ENCODE measurements around the gene NDEL1.

The NDEL1 gene

DNA sequence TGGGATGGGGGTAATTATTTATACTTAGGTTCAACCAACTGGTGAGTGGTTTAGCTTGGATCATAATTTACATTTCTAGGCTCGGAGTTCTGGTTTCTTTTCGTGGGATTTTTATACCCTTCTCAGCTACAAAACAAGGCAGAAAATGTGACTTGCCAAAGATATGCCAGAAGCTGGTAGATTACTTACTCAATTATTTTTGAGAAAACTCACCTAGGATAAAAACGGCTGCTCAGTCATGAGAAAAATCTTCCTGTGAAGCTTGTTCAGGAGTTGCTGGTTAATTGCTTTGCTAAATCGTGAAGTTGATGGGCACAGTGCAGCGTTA, 1.1 kb downstream of the NDEL1 start:
- peak overlapping the region; percentile 100 for H3K27ac ChIP-seq (ENCODE audit: low read depth, low read length)
- H3K27me3 ChIP-seq (ENCODE audit: control insufficient read depth in 1 of 2, insufficient read depth in 2 of 2, low read length in 2 of 2) = no peaks in the 10 kb centered on the region
- peaks cover 5 to 18% of the 10 kb centered on the region in 2 donors for H3K4me1 ChIP-seq (ENCODE audit: control insufficient read depth in 1 of 2, insufficient read depth in 2 of 2, low read length in 2 of 2)
- peaks cover 3 to 4% of the 10 kb centered on the region in 2 donors for H3K36me3 ChIP-seq (ENCODE audit: control insufficient read depth in 1 of 2, insufficient read depth in 2 of 2, low read length in 2 of 2)
- H3K4me3 ChIP-seq (ENCODE audit: low read depth in 1 of 2, low read length in 2 of 2) = peak overlapping the region; percentile 84 to 94
- H3K9me3 ChIP-seq (ENCODE audit: control insufficient read depth in 1 of 2, low read length in 2 of 2) = no peaks in the 10 kb centered on the region
- peak overlapping the region; percentile 89 to 100 for H3K9ac ChIP-seq (ENCODE audit: low read depth in 1 of 2, low read length in 2 of 2)

DNA sequence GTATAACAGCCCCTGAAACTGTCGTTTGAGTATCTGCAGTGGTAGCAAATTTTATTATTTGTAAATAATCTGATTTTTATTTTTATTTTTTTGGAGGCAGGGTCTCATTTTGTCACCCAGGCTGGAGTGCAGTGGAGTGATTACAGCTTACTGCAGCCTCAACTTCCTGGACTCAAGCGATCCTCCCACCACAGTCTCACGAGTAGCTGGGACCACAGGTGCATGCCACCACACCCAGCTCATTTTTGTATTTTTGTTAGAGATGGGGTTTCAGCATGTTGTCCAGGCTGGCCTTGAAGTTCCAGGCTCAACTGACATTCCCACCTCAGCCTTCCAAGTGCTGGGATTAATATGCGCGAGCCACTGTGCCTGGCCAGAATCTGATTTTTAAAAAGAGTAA, 2.8 kb downstream of the NDEL1 start:
- peaks cover 5 to 20% of the 10 kb centered on the region in 2 donors for H3K4me1 ChIP-seq (ENCODE audit: control insufficient read depth in 1 of 2, insufficient read depth in 2 of 2, low read length in 2 of 2)
- no peaks in the 10 kb centered on the region for H3K27me3 ChIP-seq (ENCODE audit: control insufficient read depth in 1 of 2, insufficient read depth in 2 of 2, low read length in 2 of 2)
- no peak overlapping the region for H3K9ac ChIP-seq (ENCODE audit: low read depth in 1 of 2, low read length in 2 of 2)
- no peak overlapping the region for H3K4me3 ChIP-seq (ENCODE audit: low read depth in 1 of 2, low read length in 2 of 2)
- no peaks in the 10 kb centered on the region for H3K9me3 ChIP-seq (ENCODE audit: control insufficient read depth in 1 of 2, low read length in 2 of 2)
- H3K27ac ChIP-seq (ENCODE audit: low read depth, low read length) = no peak overlapping the region
- H3K36me3 ChIP-seq (ENCODE audit: control insufficient read depth in 1 of 2, insufficient read depth in 2 of 2, low read length in 2 of 2) = peaks cover 3 to 4% of the 10 kb centered on the region in 2 donors

DNA sequence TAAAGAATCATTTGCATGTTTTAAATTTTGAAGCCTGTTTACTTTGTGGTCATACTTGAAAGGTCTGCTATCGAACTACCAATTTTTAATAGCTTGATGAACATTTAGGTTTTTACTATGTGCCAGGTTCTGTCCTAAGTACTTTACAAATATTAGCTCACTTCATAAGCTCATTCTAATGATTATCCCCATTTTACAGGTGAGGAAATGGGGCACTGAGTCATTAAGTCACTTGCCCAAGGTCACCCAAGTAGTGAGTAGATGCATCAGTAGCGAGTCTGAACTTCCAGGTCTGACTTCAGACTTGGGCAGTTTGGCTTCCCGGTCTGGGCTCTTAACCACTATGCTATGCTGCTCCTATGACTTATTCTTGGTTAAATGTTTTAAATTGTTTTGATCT, 4.0 kb downstream of the NDEL1 start:
- Histone ChIP-seq H3K4me1 (ENCODE audit: control insufficient read depth in 1 of 2, insufficient read depth in 2 of 2, low read length in 2 of 2) (peaks cover 5 to 20% of the 10 kb centered on the region in 2 donors), H3K4me3 (ENCODE audit: low read depth in 1 of 2, low read length in 2 of 2) (no peak overlapping the region), H3K9ac (ENCODE audit: low read depth in 1 of 2, low read length in 2 of 2) (no peak overlapping the region), H3K36me3 (ENCODE audit: control insufficient read depth in 1 of 2, insufficient read depth in 2 of 2, low read length in 2 of 2) (peaks cover 13 to 14% of the 10 kb centered on the region in 2 donors), H3K27me3 (ENCODE audit: control insufficient read depth in 1 of 2, insufficient read depth in 2 of 2, low read length in 2 of 2) (no peaks in the 10 kb centered on the region), H3K9me3 (ENCODE audit: control insufficient read depth in 1 of 2, low read length in 2 of 2) (no peaks in the 10 kb centered on the region), H3K27ac (ENCODE audit: low read depth, low read length) (no peak overlapping the region)

DNA sequence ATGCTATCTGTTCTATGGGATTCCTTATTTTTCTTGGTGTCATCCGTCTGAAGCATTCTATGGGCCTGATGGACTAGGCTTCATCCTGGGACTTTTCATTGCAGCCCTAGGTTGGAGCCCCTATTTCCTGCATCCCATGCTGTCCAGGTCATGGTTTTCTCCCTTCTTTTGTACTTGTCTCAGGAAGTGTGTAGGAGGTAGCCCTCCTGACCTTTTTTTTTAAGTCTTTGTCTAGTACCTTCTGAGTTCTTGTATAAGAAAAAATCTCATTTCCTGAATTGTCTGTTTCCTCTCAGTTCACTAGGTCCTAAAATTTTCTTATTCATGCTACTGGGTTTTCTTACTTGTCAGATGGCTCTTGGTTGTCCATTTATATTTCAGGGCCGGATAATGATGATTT, 6.0 kb downstream of the NDEL1 start:
- Histone ChIP-seq H3K9me3 (ENCODE audit: control insufficient read depth in 1 of 2, low read length in 2 of 2) (no peaks in the 10 kb centered on the region), H3K4me1 (ENCODE audit: control insufficient read depth in 1 of 2, insufficient read depth in 2 of 2, low read length in 2 of 2) (peaks cover 5 to 20% of the 10 kb centered on the region in 2 donors), H3K4me3 (ENCODE audit: low read depth in 1 of 2, low read length in 2 of 2) (no peak overlapping the region), H3K27me3 (ENCODE audit: control insufficient read depth in 1 of 2, insufficient read depth in 2 of 2, low read length in 2 of 2) (no peaks in the 10 kb centered on the region), H3K27ac (ENCODE audit: low read depth, low read length) (no peak overlapping the region), H3K36me3 (ENCODE audit: control insufficient read depth in 1 of 2, insufficient read depth in 2 of 2, low read length in 2 of 2) (peaks cover 28 to 34% of the 10 kb centered on the region in 2 donors), H3K9ac (ENCODE audit: low read depth in 1 of 2, low read length in 2 of 2) (no peak overlapping the region)

DNA sequence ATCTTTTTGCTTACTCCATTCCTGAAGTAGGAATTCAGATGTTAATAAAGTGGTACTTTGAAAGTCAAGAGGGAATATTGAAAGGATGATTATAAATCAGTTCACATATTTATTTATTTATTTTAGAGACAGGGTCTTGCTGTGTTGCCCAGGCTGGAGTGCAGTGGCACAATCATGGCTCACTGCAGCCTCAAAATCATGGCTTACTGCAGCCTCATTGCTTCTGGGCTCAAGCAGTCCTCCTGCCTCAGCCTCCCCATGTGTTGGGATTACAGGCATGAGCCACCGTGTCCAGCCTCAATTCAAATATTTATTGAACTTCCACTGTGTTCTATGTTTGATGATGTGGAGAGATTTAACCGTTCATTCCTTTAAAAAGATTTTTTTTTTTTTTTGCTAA, 6.6 kb downstream of the NDEL1 start:
- H3K4me1 ChIP-seq (ENCODE audit: control insufficient read depth in 1 of 2, insufficient read depth in 2 of 2, low read length in 2 of 2) = peaks cover 5 to 19% of the 10 kb centered on the region in 2 donors
- H3K4me3 ChIP-seq (ENCODE audit: low read depth in 1 of 2, low read length in 2 of 2) = no peak overlapping the region
- peaks cover 30 to 40% of the 10 kb centered on the region in 2 donors for H3K36me3 ChIP-seq (ENCODE audit: control insufficient read depth in 1 of 2, insufficient read depth in 2 of 2, low read length in 2 of 2)
- no peak overlapping the region for H3K27ac ChIP-seq (ENCODE audit: low read depth, low read length)
- no peaks in the 10 kb centered on the region for H3K27me3 ChIP-seq (ENCODE audit: control insufficient read depth in 1 of 2, insufficient read depth in 2 of 2, low read length in 2 of 2)
- no peaks in the 10 kb centered on the region for H3K9me3 ChIP-seq (ENCODE audit: control insufficient read depth in 1 of 2, low read length in 2 of 2)
- H3K9ac ChIP-seq (ENCODE audit: low read depth in 1 of 2, low read length in 2 of 2) = no peak overlapping the region

- no peaks in the 10 kb centered on the region for H3K9me3 ChIP-seq (ENCODE audit: control insufficient read depth in 1 of 2, low read length in 2 of 2)
- no peak overlapping the region for H3K27ac ChIP-seq (ENCODE audit: low read depth, low read length)
- no peaks in the 10 kb centered on the region for H3K27me3 ChIP-seq (ENCODE audit: control insufficient read depth in 1 of 2, insufficient read depth in 2 of 2, low read length in 2 of 2)
- H3K4me1 ChIP-seq (ENCODE audit: control insufficient read depth in 1 of 2, insufficient read depth in 2 of 2, low read length in 2 of 2) = peaks cover 0 to 14% of the 10 kb centered on the region in 2 donors
- peaks cover 30 to 47% of the 10 kb centered on the region in 2 donors for H3K36me3 ChIP-seq (ENCODE audit: control insufficient read depth in 1 of 2, insufficient read depth in 2 of 2, low read length in 2 of 2)
- H3K4me3 ChIP-seq (ENCODE audit: low read depth in 1 of 2, low read length in 2 of 2) = no peak overlapping the region
- no peak overlapping the region for H3K9ac ChIP-seq (ENCODE audit: low read depth in 1 of 2, low read length in 2 of 2)
These were observed 8.1 kb downstream of the NDEL1 start for GRCh38 chr17:8443756-8444155.

- Histone ChIP-seq H3K4me1 (ENCODE audit: control insufficient read depth in 1 of 2, insufficient read depth in 2 of 2, low read length in 2 of 2) (peaks cover 0 to 14% of the 10 kb centered on the region in 2 donors), H3K27me3 (ENCODE audit: control insufficient read depth in 1 of 2, insufficient read depth in 2 of 2, low read length in 2 of 2) (no peaks in the 10 kb centered on the region), H3K9ac (ENCODE audit: low read depth in 1 of 2, low read length in 2 of 2) (no peak overlapping the region), H3K36me3 (ENCODE audit: control insufficient read depth in 1 of 2, insufficient read depth in 2 of 2, low read length in 2 of 2) (peaks cover 30 to 54% of the 10 kb centered on the region in 2 donors), H3K4me3 (ENCODE audit: low read depth in 1 of 2, low read length in 2 of 2) (no peak overlapping the region), H3K27ac (ENCODE audit: low read depth, low read length) (no peak overlapping the region), H3K9me3 (ENCODE audit: control insufficient read depth in 1 of 2, low read length in 2 of 2) (no peaks in the 10 kb centered on the region)
These were observed 8.8 kb downstream of the NDEL1 start for GRCh38 chr17:8444494-8444893.

- peaks cover 0 to 14% of the 10 kb centered on the region in 2 donors for H3K4me1 ChIP-seq (ENCODE audit: control insufficient read depth in 1 of 2, insufficient read depth in 2 of 2, low read length in 2 of 2)
- H3K27ac ChIP-seq (ENCODE audit: low read depth, low read length) = no peak overlapping the region
- no peaks in the 10 kb centered on the region for H3K9me3 ChIP-seq (ENCODE audit: control insufficient read depth in 1 of 2, low read length in 2 of 2)
- no peak overlapping the region for H3K4me3 ChIP-seq (ENCODE audit: low read depth in 1 of 2, low read length in 2 of 2)
- H3K27me3 ChIP-seq (ENCODE audit: control insufficient read depth in 1 of 2, insufficient read depth in 2 of 2, low read length in 2 of 2) = no peaks in the 10 kb centered on the region
- H3K9ac ChIP-seq (ENCODE audit: low read depth in 1 of 2, low read length in 2 of 2) = no peak overlapping the region
- peaks cover 27 to 57% of the 10 kb centered on the region in 2 donors for H3K36me3 ChIP-seq (ENCODE audit: control insufficient read depth in 1 of 2, insufficient read depth in 2 of 2, low read length in 2 of 2)
These were observed 9.9 kb downstream of the NDEL1 start for GRCh38 chr17:8445536-8445935.

DNA sequence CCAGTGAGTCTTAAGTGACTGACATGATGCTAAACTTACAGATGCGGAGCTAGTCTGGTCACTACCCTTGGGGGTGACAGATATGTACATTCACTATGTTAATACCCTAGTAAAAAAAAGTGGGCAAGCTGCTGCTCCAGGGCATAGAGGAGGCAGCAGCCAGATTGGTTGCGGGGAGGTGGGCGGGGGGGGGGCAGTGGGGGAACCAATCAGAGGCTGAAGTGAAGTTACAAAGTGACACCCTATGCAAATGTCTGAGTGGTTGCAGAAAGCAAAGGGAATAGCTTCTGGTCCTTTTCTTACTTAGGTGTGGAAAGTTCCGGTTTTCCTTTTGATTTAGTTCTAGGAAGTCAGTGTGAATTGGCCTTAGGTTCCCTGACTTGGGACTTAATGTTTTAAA, 12.1 kb downstream of the NDEL1 start:
- Histone ChIP-seq H3K36me3 (ENCODE audit: control insufficient read depth in 1 of 2, insufficient read depth in 2 of 2, low read length in 2 of 2) (peaks cover 27 to 68% of the 10 kb centered on the region in 2 donors), H3K27me3 (ENCODE audit: control insufficient read depth in 1 of 2, insufficient read depth in 2 of 2, low read length in 2 of 2) (no peaks in the 10 kb centered on the region), H3K9me3 (ENCODE audit: control insufficient read depth in 1 of 2, low read length in 2 of 2) (no peaks in the 10 kb centered on the region), H3K9ac (ENCODE audit: low read depth in 1 of 2, low read length in 2 of 2) (no peak overlapping the region), H3K27ac (ENCODE audit: low read depth, low read length) (no peak overlapping the region), H3K4me3 (ENCODE audit: low read depth in 1 of 2, low read length in 2 of 2) (no peak overlapping the region), H3K4me1 (ENCODE audit: control insufficient read depth in 1 of 2, insufficient read depth in 2 of 2, low read length in 2 of 2) (peaks cover 3 to 6% of the 10 kb centered on the region in 2 donors)

DNA sequence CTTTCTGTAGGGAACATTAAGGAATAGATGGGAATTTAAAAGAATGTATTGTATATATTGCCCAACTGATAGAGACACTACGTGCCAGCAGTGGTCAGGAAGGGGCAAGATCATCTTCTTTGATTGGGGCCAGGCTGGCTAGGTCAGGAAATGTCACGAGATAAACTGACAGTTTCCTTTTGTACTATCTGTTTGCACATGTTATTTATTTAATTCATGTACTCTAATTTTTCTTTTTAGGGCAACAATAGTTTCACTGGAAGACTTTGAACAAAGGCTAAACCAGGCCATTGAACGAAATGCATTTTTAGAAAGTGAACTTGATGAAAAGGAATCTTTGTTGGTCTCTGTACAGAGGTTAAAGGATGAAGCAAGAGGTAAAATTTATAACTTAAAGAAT, 12.6 kb downstream of the NDEL1 start:
- Histone ChIP-seq H3K36me3 (ENCODE audit: control insufficient read depth in 1 of 2, insufficient read depth in 2 of 2, low read length in 2 of 2) (peaks cover 27 to 71% of the 10 kb centered on the region in 2 donors), H3K4me3 (ENCODE audit: low read depth in 1 of 2, low read length in 2 of 2) (no peak overlapping the region), H3K27me3 (ENCODE audit: control insufficient read depth in 1 of 2, insufficient read depth in 2 of 2, low read length in 2 of 2) (no peaks in the 10 kb centered on the region)

More for the DNA sequence above, 12.6 kb downstream of the NDEL1 start:
- Histone ChIP-seq H3K27ac (ENCODE audit: low read depth, low read length) (no peak overlapping the region), H3K4me1 (ENCODE audit: control insufficient read depth in 1 of 2, insufficient read depth in 2 of 2, low read length in 2 of 2) (peaks cover 3 to 6% of the 10 kb centered on the region in 2 donors), H3K9me3 (ENCODE audit: control insufficient read depth in 1 of 2, low read length in 2 of 2) (no peaks in the 10 kb centered on the region), H3K9ac (ENCODE audit: low read depth in 1 of 2, low read length in 2 of 2) (no peak overlapping the region)

Measured in duodenal mucosa (tissue), 2 donors.